ENCODE results near the gene HBA2. TPM values are rescaled to one million over a fixed set of nuclear protein-coding genes. Genes with fewer than 3 reads are reported as not detected.

Gene HBA2
- total RNA-seq, 1 experiment from 2014 or later, result not detected

- no peak for TF ChIP-seq REST (IDR thresholded peaks at IDR 0.05; ENCODE audit: insufficient read depth in 1 of 2, low read depth in 2 of 2, low read length in 1 of 2)
- no peak for TF ChIP-seq POLR2AphosphoS5 (IDR thresholded peaks at IDR 0.05; ENCODE audit: low read depth, low read length)
- TF ChIP-seq CTCF (IDR thresholded peaks at IDR 0.05), result no peak
- TF ChIP-seq TCF7L2 (IDR thresholded peaks at IDR 0.05; ENCODE audit: low read depth, low read length), result no peak
- no peak for TF ChIP-seq SIN3A (IDR thresholded peaks at IDR 0.05; ENCODE audit: borderline replicate concordance, insufficient read depth, low read depth, low read length)
- Histone ChIP-seq H3K27ac (ENCODE audit: low read length) (peak overlapping the region; percentile 82), H3K4me3 (ENCODE audit: low read depth in 2 of 2, low read length in 2 of 2) (peak overlapping the region; percentile 74 to 80), H3K36me3 (ENCODE audit: control insufficient read depth, insufficient read depth, low read length) (no peaks in the 10 kb centered on the region; the same call in none of the 2 replicates), H3K9me3 (ENCODE audit: control insufficient read depth, insufficient read depth, low read depth, low read length) (no peaks in the 10 kb centered on the region), H3K27me3 (ENCODE audit: control insufficient read depth, insufficient read depth, low read length) (no peaks in the 10 kb centered on the region), H3K4me1 (ENCODE audit: control insufficient read depth, insufficient read depth, low read length) (peaks cover 7% of the 10 kb centered on the region; the same call in 1 of the 2 replicates)
- POLR2A ChIA-PET, result no interaction called here
- DNase-seq (ENCODE audit: low read depth, low spot score), result no peak
- CTCF ChIA-PET, result no interaction called here
- in situ Hi-C loops (cut with HindIII; ENCODE audit: low pct_unique_long_range_greater_than_20kb, low sequenced_read_pairs), result no loop called here
- no TSS peak for BruUV-seq (replicated peaks)
- intact Hi-C loops (cut with micrococcal nuclease; ENCODE audit: unreplicated experiment), result no loop called here
- peak; percentile 9; the same call in 1 of the 2 replicates for ATAC-seq
Measured at GRCh38 chr16:138049-138417, 34.6 kb upstream of the HBA2 start.

GRCh38 chr16:140175-140857 lies 32.4 kb upstream of the HBA2 start:
- H3K36me3 ChIP-seq (ENCODE audit: control insufficient read depth, insufficient read depth, low read length), result no peaks in the 10 kb centered on the region; the same call in 1 of the 2 replicates
- H3K4me1 ChIP-seq (ENCODE audit: control insufficient read depth, insufficient read depth, low read length), result peaks cover 7% of the 10 kb centered on the region; the same call in 1 of the 2 replicates
- H3K27ac ChIP-seq (ENCODE audit: low read length), result no peak overlapping the region
- in situ Hi-C loops (cut with HindIII; ENCODE audit: low pct_unique_long_range_greater_than_20kb, low sequenced_read_pairs) (no loop called here), intact Hi-C loops (cut with micrococcal nuclease; ENCODE audit: unreplicated experiment) (no loop called here)
- DNase-seq (ENCODE audit: low read depth, low spot score) (no peak), ATAC-seq (no peak)
- POLR2A ChIA-PET, result no interaction called here
- no TSS peak for BruUV-seq (replicated peaks)
- TF ChIP-seq REST (IDR thresholded peaks at IDR 0.05; ENCODE audit: insufficient read depth in 1 of 2, low read depth in 2 of 2, low read length in 1 of 2), result no peak
- no peak for TF ChIP-seq CTCF (IDR thresholded peaks at IDR 0.05)
- TF ChIP-seq POLR2AphosphoS5 (IDR thresholded peaks at IDR 0.05; ENCODE audit: low read depth, low read length), result no peak
- TF ChIP-seq SIN3A (IDR thresholded peaks at IDR 0.05; ENCODE audit: borderline replicate concordance, insufficient read depth, low read depth, low read length), result no peak
- no peak for TF ChIP-seq TCF7L2 (IDR thresholded peaks at IDR 0.05; ENCODE audit: low read depth, low read length)
- no peaks in the 10 kb centered on the region for H3K27me3 ChIP-seq (ENCODE audit: control insufficient read depth, insufficient read depth, low read length)
- no peaks in the 10 kb centered on the region for H3K9me3 ChIP-seq (ENCODE audit: control insufficient read depth, insufficient read depth, low read depth, low read length)
- H3K4me3 ChIP-seq (ENCODE audit: low read depth in 2 of 2, low read length in 2 of 2), result no peak overlapping the region
- CTCF ChIA-PET, result interaction anchor here (0.5 kb wide), 1 partner anchor 30 kb away, joined by 8 read pairs; no protein-coding TSS in a partner anchor
